A549 (cell line): ENCODE data around the gene SACS. TPM values are rescaled to one million over a fixed set of nuclear protein-coding genes. Genes with fewer than 3 reads are reported as not detected.

Experiments used
- ATAC-seq, 2 experiments: fragments of 200-7000 bp in 1 of 2; fragments of >200 bp in 1 of 2; cut with Nextera tagmentation in 1 of 2; cut with Tn5 transposase in 1 of 2; 3 replicates each; pipeline versions ENCODE4 v1.8.0 to v1.9.1; 2018 to 2020; ENCODE audit warnings: mild to moderate bottlenecking in 1 of 2, moderate library complexity in 1 of 2
- CTCF ChIA-PET: fragments of 300-600 bp; sonication (Branson Sonifier 250); formaldehyde crosslinking; extraction: SDS; loops from one replicate; lab custom pipeline; 2021; ENCODE audit warnings: antibody characterized with exemption, inconsistent platforms; lab: Yijun Ruan, JAX
- POLR2A ChIA-PET: fragments of 350-600 bp; formaldehyde crosslinking; extraction: SDS; loops from one replicate; lab custom pipeline; 2021; ENCODE audit warnings: antibody characterized with exemption, inconsistent platforms; lab: Yijun Ruan, JAX
- DNase-seq, 2 experiments: peaks; one replicate each; pipeline versions ENCODE4 v3.0.0 to v3.0.0-alpha.2; 2011 to 2016; ENCODE audit warnings: low read depth in 1 of 2, low spot score in 1 of 2
- FAIRE-seq: peaks from 2 replicates; lab custom pipeline; 2011; peaks lifted over from hg19 to GRCh38; lab: Jason Lieb, UNC
- H3K27ac ChIP-seq, 2 experiments: fragments of >200 bp; sonication (Bioruptor Twin); formaldehyde crosslinking; 3 replicates each; pipeline ENCODE4 v1.5.1; 2016 to 2017
- H3K4me1 ChIP-seq: fragments of >200 bp; sonication (Bioruptor Twin); formaldehyde crosslinking; 3 replicates; pipeline ENCODE4 v1.6.1; 2016
- H3K4me2 ChIP-seq: fragments of >200 bp; sonication (Bioruptor Twin); formaldehyde crosslinking; 3 replicates; pipeline ENCODE4 v1.6.1; 2016
- H3K4me3 ChIP-seq: fragments of >200 bp; sonication (Bioruptor Twin); formaldehyde crosslinking; 3 replicates; pipeline ENCODE4 v1.5.1; 2016
- H3K9me3 ChIP-seq: fragments of >200 bp; sonication (Bioruptor Twin); formaldehyde crosslinking; 3 replicates; pipeline ENCODE4 v1.6.1; 2016
- BHLHE40 ChIP-seq: IDR thresholded peaks from 2 replicates; pipeline ENCODE4 v1.6.1; 2012; ENCODE audit warnings: low read depth, low read length, inconsistent platforms
- CEBPB ChIP-seq, 2 experiments: fragments of >200 bp in 1 of 2; sonication (Bioruptor Twin) in 1 of 2; formaldehyde crosslinking in 1 of 2; IDR thresholded peaks; 2 replicates each; pipeline ENCODE4 v1.6.1; 2012 to 2016
- EHMT2 ChIP-seq: fragments of 200-600 bp; sonication (generic); IDR thresholded peaks from 2 replicates; pipeline ENCODE4 v1.6.1; 2016; ENCODE audit warnings: antibody characterized with exemption, low read depth, mild to moderate bottlenecking, moderate library complexity
- HDAC2 ChIP-seq: fragments of 200-600 bp; sonication (generic); IDR thresholded peaks from 2 replicates; pipeline ENCODE4 v1.6.1; 2016
- HOXB13 ChIP-seq: fragments of 250-450 bp; sonication (Bioruptor Pico); IDR thresholded peaks from 2 replicates; pipeline ENCODE4 v1.5.0; 2020; ENCODE audit warnings: low read depth, mild to moderate bottlenecking, moderate library complexity
- MAFK ChIP-seq: fragments of 450-650 bp; IDR thresholded peaks from 2 replicates; pipeline ENCODE4 v1.6.1; 2014; ENCODE audit not compliant: partially characterized antibody
- NFE2L2 ChIP-seq: fragments of 150-350 bp; conservative IDR thresholded peaks from 2 replicates; pipeline ENCODE4 v1.6.1; 2014; ENCODE audit warnings: low read length
- POLR2AphosphoS2 ChIP-seq: conservative IDR thresholded peaks from 2 replicates; pipeline ENCODE4 v1.6.1; 2012; ENCODE audit warnings: low read length, improper control_type of control experiment, inconsistent platforms
- ZFP36 ChIP-seq: fragments of 450-650 bp; IDR thresholded peaks from 2 replicates; pipeline ENCODE4 v1.6.1; 2014; ENCODE audit warnings: borderline replicate concordance; ENCODE audit not compliant: partially characterized antibody
- WGBS: methylation state at CpG from one replicate; pipeline ENCODE4 v1.1.6; 2017; ENCODE audit errors: missing lambda C conversion rate; 5-methylcytosine and 5-hydroxymethylcytosine counted together
- polyA plus RNA-seq, 4 experiments: library from polyadenylated mRNA; depleted of rRNA in 3 of 4; stranded (reverse); fragments of >200 nt; fragmentation: RNase III in 1 of 4; extraction: RNeasy Plus Mini Kit Qiagen cat#74134 plus additional on column Dnase treatment in 1 of 4; gene quantifications; 2 replicates in 3 of 4; 3 replicates in 1 of 4; pipeline ENCODE4 v1.2.3, GENCODE V29; 2011 to 2017
- TF ChIP-seq, protein P1 (sequence below): fragments of 250-450 bp; sonication (Bioruptor Pico); IDR thresholded peaks from 2 replicates; pipeline ENCODE4 v1.5.0; 2020; ENCODE audit warnings: low read depth, mild to moderate bottlenecking, moderate library complexity
- TF ChIP-seq, protein P2 (sequence below): IDR thresholded peaks from 2 replicates; pipeline ENCODE4 v1.6.1; 2012; ENCODE audit warnings: low read depth, borderline replicate concordance
- TF ChIP-seq, protein P3 (sequence below): fragments of >200 bp; sonication (Bioruptor Twin); formaldehyde crosslinking; IDR thresholded peaks from 2 replicates; pipeline ENCODE4 v1.6.1; 2016
- TF ChIP-seq, protein P4 (sequence below): IDR thresholded peaks from 2 replicates; pipeline ENCODE4 v1.6.1; 2012
- TF ChIP-seq, protein P5 (sequence below): IDR thresholded peaks from 2 replicates; pipeline ENCODE4 v1.6.1; 2012
- TF ChIP-seq, protein P6 (sequence below): fragments of >200 bp; sonication (Bioruptor Twin); formaldehyde crosslinking; IDR thresholded peaks from 3 replicates; pipeline ENCODE4 v1.6.1; 2016

The SACS gene
- polyA plus RNA-seq, 2 of the 4 experiments (the other 2 are of a cell fraction) = 6.9 to 23.8 TPM

DNA sequence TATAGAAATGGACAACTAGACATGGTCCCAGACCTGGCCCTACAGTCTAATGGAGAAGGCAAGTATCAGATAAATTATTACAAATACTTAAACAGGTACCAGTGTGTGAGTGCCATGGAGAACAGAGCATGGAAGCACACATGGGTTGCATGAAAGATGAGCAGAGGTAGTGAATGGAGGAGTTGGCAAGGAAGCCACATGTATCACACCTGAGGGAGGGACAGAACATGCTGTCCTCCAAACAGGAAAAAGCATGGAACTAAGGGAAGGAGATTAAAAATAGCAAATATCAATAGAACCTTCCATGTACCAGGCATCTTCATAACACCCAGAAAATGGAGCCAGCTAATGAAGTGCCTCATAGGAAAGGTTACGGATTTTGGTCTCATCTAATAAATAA, 85.9 kb downstream of the SACS start:
- no peak overlapping the region; a peak in 1 of 6 replicates for H3K27ac ChIP-seq
- peaks cover 32% of the 10 kb centered on the region for H3K4me1 ChIP-seq
- no peak for TF ChIP-seq CEBPB (IDR thresholded peaks at IDR 0.05)
- no peak for TF ChIP-seq ZFP36
- H3K4me3 ChIP-seq = no peak overlapping the region
- no peak overlapping the region for H3K4me2 ChIP-seq
- ChIA-PET POLR2A (no interaction called here), CTCF (no interaction called here)
- 93% methylated on average over 1 of the region's 1 CpG for WGBS
- FAIRE-seq = no peak
- no peak for ATAC-seq
- no peak for DNase-seq
- H3K9me3 ChIP-seq = no peaks in the 10 kb centered on the region

DNA sequence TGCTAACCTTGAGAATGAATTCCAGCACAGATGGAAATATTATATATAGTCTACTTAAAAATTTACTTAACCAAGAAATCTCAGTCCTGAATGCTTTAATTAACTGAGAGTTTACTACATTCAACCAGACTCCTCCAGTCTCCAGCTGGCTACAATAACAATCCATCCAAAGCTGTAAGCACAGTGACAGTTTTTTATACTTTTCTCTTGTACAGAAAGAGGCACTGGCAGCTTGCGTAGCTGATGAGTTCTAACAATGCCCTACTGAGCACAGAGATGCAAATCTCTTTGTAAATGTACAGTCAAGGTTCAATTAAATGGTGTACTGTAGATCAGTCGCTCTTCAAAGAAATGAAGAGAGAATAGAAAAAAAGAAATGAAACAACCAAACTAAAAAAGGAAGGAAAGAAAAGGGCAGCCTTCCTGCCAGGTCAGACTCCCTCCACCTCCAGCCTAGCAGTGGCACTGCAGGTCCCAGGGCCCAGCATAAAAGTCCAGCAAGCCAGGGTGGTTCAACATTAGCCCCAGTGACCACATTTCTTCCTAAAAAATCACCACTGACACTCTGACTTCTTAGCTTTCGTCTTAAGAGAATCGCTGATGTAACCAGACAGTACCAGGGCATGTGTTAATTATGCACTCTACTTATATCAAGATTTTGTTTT, 88.4 kb downstream of the SACS start:
- 95% methylated on average over 4 of the region's 4 CpGs for WGBS
- DNase-seq = no peak
- H3K27ac ChIP-seq = no peak overlapping the region
- no peak overlapping the region for H3K4me2 ChIP-seq
- no peak for ATAC-seq
- no peak for FAIRE-seq
- peaks cover 24% of the 10 kb centered on the region for H3K4me1 ChIP-seq
- peaks cover 4% of the 10 kb centered on the region; the same call in 2 of the 3 replicates for H3K9me3 ChIP-seq
- TF ChIP-seq HDAC2 (no peak), BHLHE40 (no peak), EHMT2 (no peak), CEBPB (IDR thresholded peaks at IDR 0.05) (no peak), MAFK (no peak), NFE2L2 (no peak)
- TF ChIP-seq, protein P1, sequence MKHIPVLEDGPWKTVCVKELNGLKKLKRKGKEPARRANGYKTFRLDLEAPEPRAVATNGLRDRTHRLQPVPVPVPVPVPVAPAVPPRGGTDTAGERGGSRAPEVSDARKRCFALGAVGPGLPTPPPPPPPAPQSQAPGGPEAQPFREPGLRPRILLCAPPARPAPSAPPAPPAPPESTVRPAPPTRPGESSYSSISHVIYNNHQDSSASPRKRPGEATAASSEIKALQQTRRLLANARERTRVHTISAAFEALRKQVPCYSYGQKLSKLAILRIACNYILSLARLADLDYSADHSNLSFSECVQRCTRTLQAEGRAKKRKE (CRISPR knock-in tag) = no peak
- TF ChIP-seq, protein P2, sequence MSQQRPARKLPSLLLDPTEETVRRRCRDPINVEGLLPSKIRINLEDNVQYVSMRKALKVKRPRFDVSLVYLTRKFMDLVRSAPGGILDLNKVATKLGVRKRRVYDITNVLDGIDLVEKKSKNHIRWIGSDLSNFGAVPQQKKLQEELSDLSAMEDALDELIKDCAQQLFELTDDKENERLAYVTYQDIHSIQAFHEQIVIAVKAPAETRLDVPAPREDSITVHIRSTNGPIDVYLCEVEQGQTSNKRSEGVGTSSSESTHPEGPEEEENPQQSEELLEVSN = no peak
- TF ChIP-seq, protein P3, sequence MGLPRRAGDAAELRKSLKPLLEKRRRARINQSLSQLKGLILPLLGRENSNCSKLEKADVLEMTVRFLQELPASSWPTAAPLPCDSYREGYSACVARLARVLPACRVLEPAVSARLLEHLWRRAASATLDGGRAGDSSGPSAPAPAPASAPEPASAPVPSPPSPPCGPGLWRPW = no peak
- TF ChIP-seq, protein P4, sequence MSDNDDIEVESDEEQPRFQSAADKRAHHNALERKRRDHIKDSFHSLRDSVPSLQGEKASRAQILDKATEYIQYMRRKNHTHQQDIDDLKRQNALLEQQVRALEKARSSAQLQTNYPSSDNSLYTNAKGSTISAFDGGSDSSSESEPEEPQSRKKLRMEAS = no peak
- no peak overlapping the region for H3K4me3 ChIP-seq
- ChIA-PET CTCF (interaction anchor here (1.5 kb wide), 1 partner anchor 18 kb away, joined by 4 read pairs; no protein-coding TSS in a partner anchor), POLR2A (no interaction called here)

DNA sequence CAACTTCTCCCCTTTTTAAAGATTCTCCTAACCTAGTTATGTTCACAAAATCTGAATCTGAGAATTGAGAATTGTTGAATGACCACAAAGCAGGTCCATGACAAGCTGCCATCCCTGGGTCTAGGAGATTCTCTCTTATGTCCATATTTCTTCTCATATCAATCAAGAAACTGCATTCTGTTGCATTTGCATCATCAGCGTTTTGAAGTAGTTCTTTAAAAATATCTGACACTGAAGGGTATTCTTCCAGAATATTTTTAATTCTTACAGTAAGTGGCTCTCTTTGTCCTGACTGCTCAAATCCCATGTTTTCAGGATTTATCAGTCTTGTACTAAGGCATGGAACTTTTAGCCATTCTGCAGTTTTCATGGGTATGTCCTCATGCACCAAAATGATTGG, 94.3 kb downstream of the SACS start:
- FAIRE-seq = no peak

More for the DNA sequence above, 94.3 kb downstream of the SACS start:
- Histone ChIP-seq H3K27ac (no peak overlapping the region), H3K9me3 (peaks cover 29% of the 10 kb centered on the region), H3K4me2 (no peak overlapping the region), H3K4me3 (no peak overlapping the region), H3K4me1 (no peaks in the 10 kb centered on the region)
- POLR2A ChIA-PET = no interaction called here
- 95% methylated on average over 1 of the region's 1 CpG for WGBS
- TF ChIP-seq HOXB13 (no peak), POLR2AphosphoS2 (no peak), MAFK (peak; percentile 49)
- TF ChIP-seq, protein P5, sequence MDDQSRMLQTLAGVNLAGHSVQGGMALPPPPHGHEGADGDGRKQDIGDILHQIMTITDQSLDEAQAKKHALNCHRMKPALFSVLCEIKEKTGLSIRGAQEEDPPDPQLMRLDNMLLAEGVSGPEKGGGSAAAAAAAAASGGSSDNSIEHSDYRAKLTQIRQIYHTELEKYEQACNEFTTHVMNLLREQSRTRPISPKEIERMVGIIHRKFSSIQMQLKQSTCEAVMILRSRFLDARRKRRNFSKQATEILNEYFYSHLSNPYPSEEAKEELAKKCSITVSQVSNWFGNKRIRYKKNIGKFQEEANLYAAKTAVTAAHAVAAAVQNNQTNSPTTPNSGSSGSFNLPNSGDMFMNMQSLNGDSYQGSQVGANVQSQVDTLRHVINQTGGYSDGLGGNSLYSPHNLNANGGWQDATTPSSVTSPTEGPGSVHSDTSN = no peak
- TF ChIP-seq, protein P6, sequence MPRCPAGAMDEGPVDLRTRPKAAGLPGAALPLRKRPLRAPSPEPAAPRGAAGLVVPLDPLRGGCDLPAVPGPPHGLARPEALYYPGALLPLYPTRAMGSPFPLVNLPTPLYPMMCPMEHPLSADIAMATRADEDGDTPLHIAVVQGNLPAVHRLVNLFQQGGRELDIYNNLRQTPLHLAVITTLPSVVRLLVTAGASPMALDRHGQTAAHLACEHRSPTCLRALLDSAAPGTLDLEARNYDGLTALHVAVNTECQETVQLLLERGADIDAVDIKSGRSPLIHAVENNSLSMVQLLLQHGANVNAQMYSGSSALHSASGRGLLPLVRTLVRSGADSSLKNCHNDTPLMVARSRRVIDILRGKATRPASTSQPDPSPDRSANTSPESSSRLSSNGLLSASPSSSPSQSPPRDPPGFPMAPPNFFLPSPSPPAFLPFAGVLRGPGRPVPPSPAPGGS = no peak
- ATAC-seq = no peak
- CTCF ChIA-PET = no interaction called here
- DNase-seq = no peak
